Measurements from ENCODE around the gene LYRM2. TPM values are rescaled to one million over a fixed set of nuclear protein-coding genes. Genes with fewer than 3 reads are reported as not detected.

LYRM2 gene
- total RNA-seq, 1 experiment from 2014 or later, result 19.9 TPM

- in situ Hi-C loops (cut with HindIII; ENCODE audit: low sequenced_read_pairs), result no loop called here
- DNase-seq (ENCODE audit: low spot score), result no peak
Measured at GRCh38 chr6:89602166-89602565, 36.4 kb downstream of the LYRM2 start.

GRCh38 chr6:89599727-89600126 is 38.8 kb downstream of the LYRM2 start:
- DNase-seq (ENCODE audit: low spot score), result no peak

GRCh38 chr6:89597988-89598387 is 40.6 kb downstream of the LYRM2 start:
- DNase-seq (ENCODE audit: low spot score), result peak; percentile 62
- in situ Hi-C loops (cut with HindIII; ENCODE audit: low sequenced_read_pairs), result no loop called here

More at GRCh38 chr6:89599727-89600126, 38.8 kb downstream of the LYRM2 start:
- in situ Hi-C loops (cut with HindIII; ENCODE audit: low sequenced_read_pairs), result no loop called here

- DNase-seq (ENCODE audit: low spot score), result no peak
- in situ Hi-C loops (cut with HindIII; ENCODE audit: low sequenced_read_pairs), result no loop called here
Measured at GRCh38 chr6:89597372-89597771, 41.2 kb downstream of the LYRM2 start.

- in situ Hi-C loops (cut with HindIII; ENCODE audit: low sequenced_read_pairs), result no loop called here
- DNase-seq (ENCODE audit: low spot score), result no peak
Measured at GRCh38 chr6:89596484-89596883, 42.1 kb downstream of the LYRM2 start.

GRCh38 chr6:89596056-89596455 is 42.5 kb downstream of the LYRM2 start:
- in situ Hi-C loops (cut with HindIII; ENCODE audit: low sequenced_read_pairs), result no loop called here
- no peak for DNase-seq (ENCODE audit: low spot score)

GRCh38 chr6:89591745-89592144 is 46.8 kb downstream of the LYRM2 start:
- in situ Hi-C loops (cut with HindIII; ENCODE audit: low sequenced_read_pairs), result no loop called here
- no peak for DNase-seq (ENCODE audit: low spot score)

- in situ Hi-C loops (cut with HindIII; ENCODE audit: low sequenced_read_pairs), result no loop called here
- no peak for DNase-seq (ENCODE audit: low spot score)
Measured at GRCh38 chr6:89590133-89590532, 48.4 kb downstream of the LYRM2 start.

GRCh38 chr6:89589297-89590025 is 49.1 kb downstream of the LYRM2 start:
- DNase-seq (ENCODE audit: low spot score), result no peak
- in situ Hi-C loops (cut with HindIII; ENCODE audit: low sequenced_read_pairs), result no loop called here

GRCh38 chr6:89585154-89585553 is 53.4 kb downstream of the LYRM2 start:
- no peak for DNase-seq (ENCODE audit: low spot score)
- in situ Hi-C loops (cut with HindIII; ENCODE audit: low sequenced_read_pairs), result no loop called here

- DNase-seq (ENCODE audit: low spot score), result no peak
- in situ Hi-C loops (cut with HindIII; ENCODE audit: low sequenced_read_pairs), result no loop called here
Measured at GRCh38 chr6:89584539-89584938, 54.0 kb downstream of the LYRM2 start.

GRCh38 chr6:89583559-89583958 is 55.0 kb downstream of the LYRM2 start:
- in situ Hi-C loops (cut with HindIII; ENCODE audit: low sequenced_read_pairs), result no loop called here
- DNase-seq (ENCODE audit: low spot score), result no peak

GRCh38 chr6:89582669-89583325 is 55.8 kb downstream of the LYRM2 start:
- DNase-seq (ENCODE audit: low spot score), result no peak
- in situ Hi-C loops (cut with HindIII; ENCODE audit: low sequenced_read_pairs), result no loop called here

- DNase-seq (ENCODE audit: low spot score), result no peak
- in situ Hi-C loops (cut with HindIII; ENCODE audit: low sequenced_read_pairs), result no loop called here
Measured at GRCh38 chr6:89581689-89582088, 56.9 kb downstream of the LYRM2 start.

GRCh38 chr6:89580997-89581666 is 57.4 kb downstream of the LYRM2 start:
- no peak for DNase-seq (ENCODE audit: low spot score)
- in situ Hi-C loops (cut with HindIII; ENCODE audit: low sequenced_read_pairs), result no loop called here

- no peak for DNase-seq (ENCODE audit: low spot score)
- in situ Hi-C loops (cut with HindIII; ENCODE audit: low sequenced_read_pairs), result no loop called here
Measured at GRCh38 chr6:89575562-89575960, 63.0 kb downstream of the LYRM2 start.

GRCh38 chr6:89574910-89575561 is 63.5 kb downstream of the LYRM2 start:
- DNase-seq (ENCODE audit: low spot score), result no peak
- in situ Hi-C loops (cut with HindIII; ENCODE audit: low sequenced_read_pairs), result no loop called here

- in situ Hi-C loops (cut with HindIII; ENCODE audit: low sequenced_read_pairs), result no loop called here
- peak; percentile 67 for DNase-seq (ENCODE audit: low spot score)
Measured at GRCh38 chr6:89567630-89568390, 70.7 kb downstream of the LYRM2 start.

- in situ Hi-C loops (cut with HindIII; ENCODE audit: low sequenced_read_pairs), result no loop called here
- DNase-seq (ENCODE audit: low spot score), result peak; percentile 83
Measured at GRCh38 chr6:89566930-89567629, 71.5 kb downstream of the LYRM2 start.

Measured in G401 (cell line).